Measurements from ENCODE around the gene MACIR.

MACIR gene

GRCh38 chr5:103245761-103246160, 12.8 kb upstream of the MACIR start:
- DNase-seq (ENCODE audit: low spot score) = no peak

GRCh38 chr5:103247118-103247517, 11.4 kb upstream of the MACIR start:
- DNase-seq (ENCODE audit: low spot score) = no peak

- DNase-seq (ENCODE audit: low spot score) = no peak
Measured at GRCh38 chr5:103249068-103249467, 9.5 kb upstream of the MACIR start.

- no peak for DNase-seq (ENCODE audit: low spot score)
Measured at GRCh38 chr5:103254921-103255320, 3.6 kb upstream of the MACIR start.

GRCh38 chr5:103255691-103256090, 2.9 kb upstream of the MACIR start:
- no peak for DNase-seq (ENCODE audit: low spot score)

GRCh38 chr5:103256178-103256577, 2.4 kb upstream of the MACIR start:
- peak; percentile 36 for DNase-seq (ENCODE audit: low spot score)

- DNase-seq (ENCODE audit: low spot score) = peak; percentile 45
Measured at GRCh38 chr5:103258957-103259704, 568 bp downstream of the MACIR start.

GRCh38 chr5:103259705-103260355, 1.3 kb downstream of the MACIR start:
- peak; percentile 25 for DNase-seq (ENCODE audit: low spot score)

GRCh38 chr5:103260951-103261350, 2.4 kb downstream of the MACIR start:
- DNase-seq (ENCODE audit: low spot score) = no peak

- DNase-seq (ENCODE audit: low spot score) = no peak
Measured at GRCh38 chr5:103262422-103262871, 3.9 kb downstream of the MACIR start.

GRCh38 chr5:103263054-103263453, 4.5 kb downstream of the MACIR start:
- DNase-seq (ENCODE audit: low spot score) = no peak

GRCh38 chr5:103264508-103264907, 5.9 kb downstream of the MACIR start:
- no peak for DNase-seq (ENCODE audit: low spot score)

- DNase-seq (ENCODE audit: low spot score) = no peak
Measured at GRCh38 chr5:103270581-103270980, 12.0 kb downstream of the MACIR start.

GRCh38 chr5:103271570-103272289, 13.2 kb downstream of the MACIR start:
- no peak for DNase-seq (ENCODE audit: low spot score)

GRCh38 chr5:103272377-103272776, 13.8 kb downstream of the MACIR start:
- no peak for DNase-seq (ENCODE audit: low spot score)

GRCh38 chr5:103273952-103274351, 15.4 kb downstream of the MACIR start:
- DNase-seq (ENCODE audit: low spot score) = no peak

- DNase-seq (ENCODE audit: low spot score) = no peak
Measured at GRCh38 chr5:103275851-103276250, 17.3 kb downstream of the MACIR start.

- DNase-seq (ENCODE audit: low spot score) = no peak
Measured at GRCh38 chr5:103280967-103281366, 22.4 kb downstream of the MACIR start.

- DNase-seq (ENCODE audit: low spot score) = no peak
Measured at GRCh38 chr5:103283120-103283519, 24.6 kb downstream of the MACIR start.

- no peak for DNase-seq (ENCODE audit: low spot score)
Measured at GRCh38 chr5:103283869-103284268, 25.3 kb downstream of the MACIR start.

- no peak for DNase-seq (ENCODE audit: low spot score)
Measured at GRCh38 chr5:103286622-103287021, 28.1 kb downstream of the MACIR start.

- DNase-seq (ENCODE audit: low spot score) = no peak
Measured at GRCh38 chr5:103289024-103289423, 30.5 kb downstream of the MACIR start.

GRCh38 chr5:103290846-103291245, 32.3 kb downstream of the MACIR start:
- DNase-seq (ENCODE audit: low spot score) = no peak

All from HuH-7 (cell line).